Stimulated activated CD4-positive, alpha-beta T cell treated with anti-CD3 and anti-CD28 coated beads, Interleukin-15, amount 100 ng/mL, for 24 hours (primary cell): ENCODE data around the gene BCL2L11.

ENCODE experiments used
- DNase-seq: peaks from one replicate; pipeline ENCODE4 v3.0.0-alpha.2; 2020

Gene BCL2L11

GRCh38 chr2:111118481-111118980 is 2.2 kb upstream of the BCL2L11 start:
- DNase-seq = no peak

GRCh38 chr2:111118981-111119821 is 1.5 kb upstream of the BCL2L11 start:
- DNase-seq = peak; percentile 53

GRCh38 chr2:111119822-111120252 is 877 bp upstream of the BCL2L11 start:
- no peak for DNase-seq

- DNase-seq = peak; percentile 65
These were observed 514 bp downstream of the BCL2L11 start for GRCh38 chr2:111121028-111121827.

- peak; percentile 87 for DNase-seq
These were observed 1.3 kb downstream of the BCL2L11 start for GRCh38 chr2:111121828-111122630.

GRCh38 chr2:111122631-111123421 is 2.1 kb downstream of the BCL2L11 start:
- peak; percentile 60 for DNase-seq

- no peak for DNase-seq
These were observed 3.0 kb downstream of the BCL2L11 start for GRCh38 chr2:111123751-111124150.

- no peak for DNase-seq
These were observed 5.9 kb downstream of the BCL2L11 start for GRCh38 chr2:111126581-111126980.

GRCh38 chr2:111127351-111127750 is 6.6 kb downstream of the BCL2L11 start:
- no peak for DNase-seq

GRCh38 chr2:111128096-111128495 is 7.4 kb downstream of the BCL2L11 start:
- DNase-seq = no peak

GRCh38 chr2:111133603-111134002 is 12.9 kb downstream of the BCL2L11 start:
- DNase-seq = no peak

- no peak for DNase-seq
These were observed 13.3 kb downstream of the BCL2L11 start for GRCh38 chr2:111134055-111134454.

- DNase-seq = no peak
These were observed 14.7 kb downstream of the BCL2L11 start for GRCh38 chr2:111135237-111135909.

GRCh38 chr2:111135910-111136297 is 15.2 kb downstream of the BCL2L11 start:
- DNase-seq = no peak

GRCh38 chr2:111138839-111139238 is 18.1 kb downstream of the BCL2L11 start:
- DNase-seq = no peak

GRCh38 chr2:111139637-111140317 is 19.1 kb downstream of the BCL2L11 start:
- no peak for DNase-seq

GRCh38 chr2:111140815-111141214 is 20.1 kb downstream of the BCL2L11 start:
- DNase-seq = no peak

GRCh38 chr2:111142101-111142500 is 21.4 kb downstream of the BCL2L11 start:
- no peak for DNase-seq

GRCh38 chr2:111143107-111143842 is 22.6 kb downstream of the BCL2L11 start:
- no peak for DNase-seq

- DNase-seq = no peak
These were observed 23.1 kb downstream of the BCL2L11 start for GRCh38 chr2:111143843-111144198.
